HG03571 (cell line): ENCODE data around the gene CSN2.
"Not testable (repeated sequence)": the region's sequence is repeated elsewhere in the genome, so short reads cannot be mapped to it uniquely, and the experiment has no call there.

ENCODE experiments used
- ATAC-seq: cut with Tn5 transposase; IDR thresholded peaks from one replicate; pipeline ENCODE4 v1.9.1; 2021; ENCODE audit not compliant: unreplicated experiment

Gene CSN2

GRCh38 chr4:69965628-69966027 lies at the start of gene CSN2:
Gene CSN2 (minus strand): TSS chr4:69965728. CDS start chr4:69960995, 4,733 bp downstream.
- ATAC-seq, result no peak

- ATAC-seq, result no peak
Observed at GRCh38 chr4:70008771-70009170, 43.2 kb upstream of the CSN2 start.

DNA sequence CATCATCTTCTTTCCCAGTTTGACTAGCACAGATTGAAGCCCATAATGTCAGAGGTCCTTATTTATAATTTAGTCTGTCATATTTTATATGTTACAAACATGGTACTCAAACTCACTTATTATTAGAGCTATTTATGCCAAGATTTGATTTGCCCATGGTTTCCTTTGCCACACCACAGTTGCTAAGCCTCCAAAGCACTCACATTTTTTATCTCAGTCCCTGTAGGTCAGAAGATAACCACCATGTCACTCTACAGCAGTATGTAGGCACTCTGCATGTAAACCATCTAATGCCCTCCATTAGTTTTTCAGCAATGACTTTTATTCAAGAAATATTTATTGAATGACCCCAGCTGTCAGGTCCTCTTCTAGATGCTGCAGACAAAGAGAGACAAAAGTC lies 37.0 kb upstream of the CSN2 start:
- ATAC-seq, result no peak

GRCh38 chr4:70000711-70001110 lies 35.2 kb upstream of the CSN2 start:
- no peak for ATAC-seq

- ATAC-seq, result no peak
Observed at GRCh38 chr4:69999420-69999819, 33.9 kb upstream of the CSN2 start.

GRCh38 chr4:69995526-69996016 lies 30.0 kb upstream of the CSN2 start, which contains the start of gene STATH:
Gene STATH (plus strand): TSS chr4:69995966. CDS start chr4:69998438, 2,472 bp downstream.
- no peak for ATAC-seq

DNA sequence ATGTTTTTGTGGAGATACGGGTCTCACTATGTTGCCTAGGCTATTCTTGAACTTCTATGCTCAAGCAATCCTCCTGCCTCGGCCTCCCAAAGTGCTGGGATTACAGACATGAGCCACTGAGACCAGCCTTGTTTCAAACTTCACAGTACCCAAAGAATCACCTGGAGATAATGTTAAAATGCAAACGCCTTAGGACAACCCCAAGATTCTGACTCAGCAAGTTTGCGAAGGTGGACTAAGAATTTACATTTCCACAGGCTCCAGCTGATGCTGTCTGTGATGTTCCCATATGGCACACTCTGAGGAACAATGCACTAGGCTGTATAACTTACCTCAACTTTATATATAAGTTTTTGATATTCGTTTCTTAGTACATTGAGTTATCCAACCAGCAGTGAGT lies 29.3 kb upstream of the CSN2 start:
- ATAC-seq, result no peak

- ATAC-seq, result no peak
Observed at GRCh38 chr4:69991016-69991415, 25.5 kb upstream of the CSN2 start.

GRCh38 chr4:69986663-69987062 lies 21.1 kb upstream of the CSN2 start:
- no peak for ATAC-seq

DNA sequence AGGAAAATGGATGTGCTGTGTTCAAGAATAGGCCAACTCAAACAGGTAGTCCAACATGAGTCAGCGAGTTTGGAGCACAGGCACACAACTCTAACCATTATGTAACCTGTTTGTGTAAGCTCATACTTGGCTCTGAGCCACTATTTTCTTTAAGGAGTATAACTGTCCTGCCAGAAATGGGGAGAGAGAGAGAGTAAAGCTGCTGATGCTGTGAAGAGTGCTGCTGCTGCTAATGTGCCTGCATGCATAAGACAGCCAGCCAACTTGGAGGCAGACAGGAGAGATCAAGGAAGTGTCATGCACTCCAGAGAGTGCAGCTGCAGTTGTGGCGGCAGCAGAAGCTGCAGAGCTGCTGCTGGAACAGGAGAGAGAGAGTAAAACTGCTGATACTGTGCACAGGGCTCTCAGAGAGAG lies 18.5 kb upstream of the CSN2 start:
- no peak for ATAC-seq

DNA sequence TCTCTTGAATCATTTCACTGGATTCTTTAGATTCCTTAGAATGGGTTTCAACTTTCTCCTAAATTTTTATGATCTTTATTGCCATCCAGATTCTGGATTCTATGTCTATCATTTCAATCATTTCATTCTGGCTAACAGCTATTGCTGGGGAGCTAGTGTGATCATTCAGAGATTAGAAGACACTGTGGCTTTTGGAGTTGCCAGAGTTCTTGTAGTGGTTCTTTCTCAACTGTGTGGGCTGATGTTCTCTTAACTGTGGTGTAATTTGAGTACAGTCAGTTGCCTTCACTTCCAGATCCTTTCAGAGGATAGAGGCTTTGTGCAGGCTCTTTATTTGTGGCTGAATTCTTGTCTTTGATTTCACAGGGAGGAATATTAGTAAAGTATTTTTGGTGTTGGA lies 12.1 kb upstream of the CSN2 start:
- ATAC-seq, result no peak

DNA sequence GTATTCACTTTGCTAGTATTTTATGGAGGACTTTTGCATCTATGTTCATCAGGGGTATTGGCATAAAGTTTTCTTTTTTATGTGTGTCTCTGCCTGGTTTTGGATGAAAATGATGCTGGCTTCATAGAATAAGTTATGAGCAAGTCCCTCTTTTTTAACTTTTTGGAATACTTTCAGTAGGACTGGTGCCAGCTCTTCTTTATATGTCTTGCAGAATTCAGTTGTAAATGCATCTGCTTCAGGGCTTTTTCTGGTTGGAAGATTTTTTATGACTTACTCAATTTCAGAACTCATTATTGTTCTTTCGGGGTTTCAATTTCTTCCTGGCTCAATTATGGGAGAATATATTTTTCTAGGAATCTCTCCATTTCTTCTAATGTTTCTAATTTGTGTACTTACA lies 9.1 kb upstream of the CSN2 start:
- no peak for ATAC-seq

DNA sequence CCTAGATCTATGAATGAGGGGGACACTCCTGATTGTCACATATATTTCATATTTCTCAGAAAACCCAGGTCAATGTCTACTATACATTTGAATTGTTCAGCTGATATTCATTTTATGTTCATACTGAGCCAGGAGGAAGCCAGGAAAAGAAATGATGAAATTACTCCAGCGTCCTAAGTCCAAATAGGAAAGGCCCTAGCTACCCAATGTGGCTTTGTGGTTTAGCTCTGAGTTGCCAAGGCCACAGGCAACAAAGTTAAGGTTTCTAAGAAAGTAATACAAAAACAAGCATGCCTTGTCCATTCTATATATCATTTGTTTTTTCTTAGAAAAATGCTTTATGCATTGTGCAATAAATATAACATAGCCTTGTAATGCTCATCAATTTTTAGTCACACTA lies 4.5 kb upstream of the CSN2 start:
- ATAC-seq, result no peak

- ATAC-seq, result no peak
Observed at GRCh38 chr4:69957209-69957608, 8.3 kb downstream of the CSN2 start.

DNA sequence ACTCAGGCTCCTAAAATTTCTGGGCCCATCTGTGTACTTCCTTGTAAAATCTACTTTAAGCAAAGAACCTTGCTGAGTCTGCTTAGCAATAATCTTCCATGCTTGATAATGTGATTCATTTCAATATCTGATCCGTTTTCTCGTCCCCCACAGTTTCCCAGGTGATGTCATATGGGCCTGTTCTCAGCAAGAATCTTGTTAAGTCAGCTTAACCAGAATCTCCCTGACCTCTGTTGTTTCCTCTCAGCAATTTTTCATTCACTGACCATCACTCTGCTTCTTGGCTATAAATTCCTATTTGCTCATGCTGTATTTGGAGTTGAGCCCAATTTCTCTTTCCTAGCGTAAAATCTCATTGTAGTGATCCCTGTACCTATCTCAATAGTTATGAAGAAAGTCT lies 13.9 kb downstream of the CSN2 start:
- no peak for ATAC-seq

DNA sequence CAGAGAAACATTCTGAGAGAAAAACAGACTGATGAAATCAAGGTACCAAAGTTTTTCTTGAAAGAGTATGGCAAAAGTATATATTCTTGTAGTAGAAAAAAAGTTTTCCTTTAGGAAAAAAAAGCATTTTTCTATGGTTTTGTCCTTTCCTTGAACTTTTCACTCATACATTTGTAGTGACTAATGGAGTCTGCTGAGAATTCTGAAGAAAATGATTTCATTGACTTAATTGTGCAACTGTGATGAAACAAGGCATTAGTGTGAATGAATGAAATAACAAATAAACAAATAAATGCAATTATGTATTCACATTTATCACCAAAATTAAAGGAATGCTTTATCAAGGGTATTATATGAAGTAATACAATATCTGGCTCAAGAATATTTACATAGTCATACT lies 29.0 kb downstream of the CSN2 start:
- no peak for ATAC-seq

DNA sequence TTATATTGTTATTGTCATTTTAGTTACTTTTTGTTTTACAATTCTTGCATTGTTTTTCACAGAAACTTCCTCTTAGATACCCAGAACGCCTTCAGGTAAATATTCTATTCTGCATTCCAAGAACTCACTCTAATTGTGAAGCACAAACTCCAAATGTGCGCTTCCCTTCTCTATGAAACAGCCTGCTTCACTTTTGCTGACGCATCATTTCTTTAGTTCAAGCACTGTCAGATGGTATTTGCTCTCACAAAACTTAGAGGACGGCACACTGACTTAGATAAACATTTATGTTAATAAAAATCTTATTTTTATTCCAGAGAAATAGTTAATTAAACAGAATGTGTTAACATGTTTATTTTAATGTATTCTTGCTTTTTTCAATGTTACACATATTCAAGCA lies 31.4 kb downstream of the CSN2 start:
- ATAC-seq, result no peak

DNA sequence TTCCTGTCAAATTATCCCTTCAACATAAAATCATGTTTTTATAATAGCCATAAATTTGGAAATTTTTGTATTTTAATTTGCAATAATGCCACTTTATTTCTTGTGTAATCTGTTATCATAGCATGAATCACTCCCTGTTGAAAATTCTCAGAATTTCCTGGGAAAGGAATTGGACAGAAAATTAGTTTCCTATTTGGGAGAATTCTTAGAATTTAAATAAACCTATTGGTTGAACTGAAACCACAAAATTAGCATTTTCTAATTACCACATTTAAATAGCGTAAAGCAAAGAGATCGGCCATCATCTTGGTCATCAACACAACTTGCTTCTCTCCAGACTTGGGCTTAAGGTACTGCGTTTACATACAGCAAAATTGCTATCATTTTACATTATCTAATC lies 34.8 kb downstream of the CSN2 start, which contains the start of gene CSN1S1:
TSS of gene CSN1S1 (plus strand) at position 301 of the 400 bp plus-strand sequence. CDS start 1,488 bp downstream, outside the sequence.
- no peak for ATAC-seq

DNA sequence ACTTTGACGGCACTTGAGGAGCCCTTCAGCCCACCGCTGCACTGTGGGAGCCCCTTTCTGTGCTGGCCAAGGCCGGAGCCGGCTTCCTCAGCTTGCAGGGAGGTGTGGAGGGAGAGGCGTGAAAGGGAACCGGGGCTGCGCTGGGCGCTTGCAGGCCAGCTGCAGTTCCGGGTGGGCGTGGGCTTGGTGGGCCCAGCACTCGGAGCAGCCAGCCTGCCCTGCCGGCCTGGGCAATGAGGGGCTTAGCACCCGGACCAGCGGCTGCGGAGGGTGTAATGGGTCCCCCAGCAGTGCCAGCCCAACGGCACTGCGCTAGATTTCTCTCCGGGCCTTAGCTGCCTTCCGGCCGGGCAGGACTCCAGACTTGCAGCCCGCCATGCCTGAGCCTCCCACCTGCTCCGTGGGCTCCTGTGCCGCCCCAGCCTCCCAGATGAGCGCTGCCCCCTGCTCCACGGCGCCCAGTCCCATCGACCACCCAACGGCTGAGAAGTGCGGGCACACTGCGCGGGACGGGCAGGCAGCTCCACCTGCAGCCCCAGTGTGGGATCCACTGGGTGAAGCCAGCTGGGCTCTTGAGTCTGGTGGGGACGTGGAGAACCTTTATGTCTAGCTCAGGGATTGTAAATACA lies 41.6 kb downstream of the CSN2 start:
- ATAC-seq, result not testable (repeated sequence)

DNA sequence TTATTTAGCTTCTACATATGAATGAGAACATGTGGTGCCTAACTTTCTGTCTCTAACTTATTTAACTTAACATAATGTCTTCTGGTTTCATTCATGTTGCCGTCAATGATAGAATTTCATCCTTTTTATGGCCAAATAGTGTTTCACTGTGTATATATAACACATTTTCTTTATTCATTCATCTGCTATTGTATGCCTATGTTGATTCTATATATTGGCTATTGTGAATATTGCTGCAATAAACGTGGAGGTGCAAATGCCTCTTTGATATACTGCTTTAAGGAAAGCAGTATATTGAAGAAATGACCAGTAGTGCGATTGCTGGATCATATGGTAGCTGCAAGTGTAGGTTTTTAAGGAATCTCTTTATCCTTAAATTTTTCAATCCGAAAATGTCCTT lies 44.7 kb downstream of the CSN2 start:
- no peak for ATAC-seq

GRCh38 chr4:69910016-69910782 lies 55.3 kb downstream of the CSN2 start:
- peak; percentile 78 for ATAC-seq

GRCh38 chr4:69909195-69909594 lies 56.3 kb downstream of the CSN2 start:
- ATAC-seq, result no peak
